Activated CD4-positive, alpha-beta T cell treated with anti-CD3 and anti-CD28 coated beads, Interleukin-2, amount 50 U/mL, for 1 hour (primary cell): ENCODE measurements around the gene TCAIM.
"Not testable (repeated sequence)": the region's sequence is repeated elsewhere in the genome, so short reads cannot be mapped to it uniquely, and the experiment has no call there.

Source experiments
- DNase-seq: peaks from one replicate; pipeline ENCODE4 v3.0.0-alpha.2; 2020

Gene TCAIM

GRCh38 chr3:44338010-44338827, at the start of gene TCAIM:
Gene TCAIM, plus strand, starts transcription at chr3:44338766. Its CDS starts 16,017 bp downstream, at chr3:44354783.
- peak; percentile 99 for DNase-seq

- no peak for DNase-seq
Observed at GRCh38 chr3:44289882-44290462, 48.6 kb upstream of the TCAIM start.

DNA sequence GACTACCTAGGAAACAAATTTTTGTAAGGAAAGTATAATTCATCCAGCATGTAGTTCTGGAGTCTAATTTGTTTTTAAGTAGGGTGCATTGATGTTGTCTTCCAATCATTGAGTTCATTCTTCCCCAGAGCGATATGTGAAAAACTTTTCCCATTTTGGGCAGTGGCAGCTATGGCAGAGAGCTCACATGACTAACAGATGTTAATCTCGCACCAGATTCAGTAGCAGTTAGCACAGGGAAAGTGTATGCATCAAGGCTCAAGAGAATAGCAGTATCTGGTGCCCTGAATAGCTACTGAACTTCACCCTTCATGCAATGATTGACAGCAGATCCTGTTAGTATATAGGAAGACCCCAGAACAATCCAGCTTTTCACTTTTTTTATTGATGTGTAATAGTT, 46.3 kb upstream of the TCAIM start:
- DNase-seq, result no peak

DNA sequence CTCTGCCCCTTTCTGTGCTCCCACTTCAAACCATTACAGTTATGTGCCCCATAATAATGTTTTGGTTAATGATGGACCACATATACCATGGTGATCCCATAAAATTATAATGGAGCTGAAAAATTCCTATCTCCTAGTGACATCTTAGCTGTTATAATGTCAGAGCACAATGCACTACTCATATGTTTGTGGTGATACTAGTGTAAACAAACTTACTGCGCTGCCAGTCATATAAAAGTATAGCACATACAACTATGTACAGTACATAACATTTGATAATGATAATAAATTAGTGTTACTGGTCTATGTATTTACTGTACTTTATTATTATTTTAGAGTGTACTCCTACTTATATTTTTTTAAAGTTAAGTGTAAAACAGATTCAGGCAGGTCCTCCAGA, 45.6 kb upstream of the TCAIM start:
- DNase-seq, result no peak

DNA sequence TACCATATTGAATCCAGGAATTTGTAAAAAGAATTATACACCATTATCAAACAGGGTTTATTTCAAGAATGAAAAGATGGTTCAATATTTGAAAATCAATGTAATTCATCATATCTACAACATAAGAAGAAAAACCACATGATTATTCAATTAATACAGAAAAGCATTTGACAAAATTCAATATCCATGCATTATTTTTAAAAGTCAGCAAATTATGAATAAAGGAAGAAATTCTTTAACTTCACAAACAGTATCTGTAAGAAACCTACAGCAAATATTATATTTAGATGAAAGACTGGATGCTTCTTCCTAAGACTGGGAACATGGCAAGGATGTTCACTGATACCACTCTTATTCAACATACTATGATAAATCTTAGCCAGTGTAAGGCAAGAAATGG, 41.3 kb upstream of the TCAIM start:
- DNase-seq, result no peak

DNA sequence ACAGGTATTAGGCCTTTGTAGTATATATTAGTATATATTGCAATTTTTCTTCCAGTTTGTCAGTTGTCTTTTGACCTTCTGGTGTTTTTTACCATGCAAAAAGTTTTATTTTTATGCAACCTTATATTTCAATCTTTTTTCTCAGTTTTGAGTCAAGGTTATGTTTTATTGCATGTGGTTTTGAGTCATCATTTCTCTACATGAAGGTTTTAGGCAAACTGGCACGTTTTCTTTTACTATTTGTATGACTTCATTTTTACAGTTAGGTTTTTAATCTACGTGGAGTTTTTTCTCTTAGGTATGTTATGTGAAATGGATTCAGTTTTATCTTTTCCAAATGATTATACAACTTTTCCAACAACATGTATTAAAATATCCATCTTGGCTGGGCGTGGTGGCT, 36.8 kb upstream of the TCAIM start:
- no peak for DNase-seq

- no peak for DNase-seq
Observed at GRCh38 chr3:44309500-44309899, 29.1 kb upstream of the TCAIM start.

- no peak for DNase-seq
Observed at GRCh38 chr3:44318891-44319311, 19.7 kb upstream of the TCAIM start.

- no peak for DNase-seq
Observed at GRCh38 chr3:44321335-44321734, 17.2 kb upstream of the TCAIM start.

GRCh38 chr3:44323341-44323955, 15.1 kb upstream of the TCAIM start:
- DNase-seq, result peak; percentile 55

- no peak for DNase-seq
Observed at GRCh38 chr3:44324584-44324983, 14.0 kb upstream of the TCAIM start.

DNA sequence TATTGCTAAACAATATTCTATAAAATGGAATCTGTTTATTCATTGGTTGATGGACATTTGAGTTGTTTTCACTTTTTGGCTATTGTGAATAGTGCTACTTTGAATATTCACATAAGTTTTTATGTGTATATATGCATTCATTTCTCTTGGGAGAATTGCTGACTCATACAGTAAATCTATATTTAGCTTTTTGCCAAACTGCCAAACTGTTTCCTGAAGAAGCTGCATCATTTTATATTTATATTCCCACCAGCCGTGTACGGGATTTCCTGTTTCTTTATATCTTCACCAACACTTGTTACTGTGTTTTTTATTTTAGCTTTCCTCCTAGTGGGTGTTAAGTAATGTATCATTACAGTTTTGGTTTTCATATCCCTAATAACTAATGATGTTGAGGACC, 12.5 kb upstream of the TCAIM start:
- DNase-seq, result no peak

GRCh38 chr3:44326515-44326914, 12.1 kb upstream of the TCAIM start:
- no peak for DNase-seq

- no peak for DNase-seq
Observed at GRCh38 chr3:44329946-44330345, 8.6 kb upstream of the TCAIM start.

GRCh38 chr3:44330444-44330843, 8.1 kb upstream of the TCAIM start:
- DNase-seq, result no peak

DNA sequence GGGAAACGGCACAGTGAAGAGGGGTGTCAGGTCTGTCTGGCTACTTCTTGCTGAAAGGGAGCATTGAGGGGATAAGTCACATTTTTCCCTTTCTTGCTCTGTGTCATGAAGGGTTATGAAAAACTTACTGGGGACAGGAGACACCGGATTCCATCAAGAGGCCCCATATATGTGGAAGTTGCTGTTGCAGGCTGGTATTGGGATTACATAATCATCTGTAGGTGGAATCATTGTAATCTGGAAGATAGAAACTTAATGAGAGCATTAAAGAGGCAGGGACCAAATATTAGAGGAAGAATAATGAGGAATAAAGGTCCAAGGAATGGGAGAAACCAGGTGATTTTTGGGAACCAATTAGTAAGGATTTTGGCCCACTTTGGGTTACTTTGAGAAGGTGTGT, 4.2 kb upstream of the TCAIM start:
- DNase-seq, result no peak

DNA sequence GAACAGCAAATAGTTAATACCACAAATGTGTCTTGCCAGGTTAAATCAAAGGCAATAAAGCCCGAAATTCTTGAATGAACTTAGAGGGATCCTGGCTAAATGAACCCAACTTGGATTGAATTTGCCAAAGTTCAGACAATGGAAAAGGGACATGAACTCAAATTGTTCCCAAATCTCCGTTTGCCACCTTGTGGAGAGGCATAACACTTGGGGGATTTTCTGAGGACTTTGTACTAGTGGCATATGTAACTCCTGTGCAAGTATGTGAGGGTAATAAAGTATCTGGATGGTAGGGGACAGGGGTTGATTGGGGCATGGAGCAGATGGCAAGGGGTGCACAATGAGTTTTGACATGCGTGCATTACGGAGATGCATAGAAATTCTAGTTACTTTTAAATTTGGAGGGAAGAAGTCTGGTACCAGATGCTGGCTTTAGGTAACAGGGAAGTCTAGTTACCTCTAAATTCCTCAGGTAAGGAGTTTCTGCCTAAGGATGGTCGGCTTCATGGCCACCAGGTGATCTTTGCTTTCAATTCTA, 1.2 kb upstream of the TCAIM start:
- no peak for DNase-seq

- no peak for DNase-seq
Observed at GRCh38 chr3:44338828-44339127, 212 bp downstream of the TCAIM start.

- DNase-seq, result no peak
Observed at GRCh38 chr3:44339181-44340057, 853 bp downstream of the TCAIM start.

DNA sequence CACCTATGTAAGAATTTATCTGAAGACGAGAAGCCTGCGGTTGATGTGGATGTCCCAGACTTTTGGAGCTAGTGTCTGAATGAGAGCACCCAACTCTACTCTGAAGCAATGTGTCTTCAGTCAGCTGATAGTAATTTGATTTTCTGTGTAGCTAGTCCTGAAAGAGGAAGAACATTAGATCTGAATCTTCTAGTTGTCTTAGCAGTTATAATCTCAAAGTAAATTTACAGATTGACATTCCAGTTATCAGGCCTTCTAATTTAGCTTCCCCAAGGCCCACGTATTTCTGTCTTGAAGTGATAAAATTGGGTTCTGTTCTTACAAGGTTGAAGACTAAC, 1.5 kb downstream of the TCAIM start:
- DNase-seq, result no peak

DNA sequence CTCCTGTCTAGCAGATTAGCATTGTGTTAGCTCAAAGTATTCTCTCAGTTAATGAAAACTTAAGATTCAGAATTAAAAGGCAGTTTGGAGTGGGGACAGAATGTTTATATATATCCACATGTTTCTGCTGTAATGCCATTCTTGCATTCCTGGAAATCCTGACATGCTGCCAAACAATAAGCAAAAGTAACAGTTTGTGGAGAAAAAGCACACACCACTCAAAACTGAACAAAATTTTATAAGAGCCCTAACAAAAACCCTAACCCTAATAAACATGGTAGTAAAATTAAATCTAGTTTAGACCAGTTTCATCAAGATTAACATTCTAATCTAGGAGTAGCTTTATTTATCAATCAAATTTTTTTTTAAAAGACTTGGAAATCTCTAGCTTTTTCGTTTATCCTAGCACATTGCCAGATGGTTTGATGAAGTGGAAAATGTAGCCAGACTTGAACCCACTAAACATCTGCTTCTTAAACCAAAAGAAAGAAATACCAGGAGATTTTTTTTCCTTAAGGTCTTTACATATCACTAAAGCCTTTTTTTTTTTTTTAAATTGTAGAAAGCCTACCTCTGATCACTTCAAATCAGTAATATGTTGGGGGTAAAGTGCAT, 3.7 kb downstream of the TCAIM start:
- no peak for DNase-seq

DNA sequence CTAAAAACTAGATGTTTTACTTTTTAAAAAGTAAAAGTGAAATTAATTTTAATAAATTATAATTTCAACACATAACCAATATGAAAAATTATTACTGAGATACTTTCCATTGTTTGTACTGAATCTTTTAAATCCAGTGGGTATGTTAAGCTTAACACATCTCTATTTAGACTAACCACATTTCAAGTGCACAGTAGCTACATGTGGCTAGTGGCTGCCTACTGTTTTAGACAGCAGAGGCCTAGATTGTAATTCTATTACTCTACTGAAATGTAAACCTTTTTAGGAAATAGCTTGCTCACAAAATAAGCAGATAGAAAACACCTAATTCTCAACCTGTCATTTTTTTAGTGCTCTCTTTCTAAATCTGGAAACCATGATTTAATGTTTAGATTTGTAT, 4.9 kb downstream of the TCAIM start:
- no peak for DNase-seq

DNA sequence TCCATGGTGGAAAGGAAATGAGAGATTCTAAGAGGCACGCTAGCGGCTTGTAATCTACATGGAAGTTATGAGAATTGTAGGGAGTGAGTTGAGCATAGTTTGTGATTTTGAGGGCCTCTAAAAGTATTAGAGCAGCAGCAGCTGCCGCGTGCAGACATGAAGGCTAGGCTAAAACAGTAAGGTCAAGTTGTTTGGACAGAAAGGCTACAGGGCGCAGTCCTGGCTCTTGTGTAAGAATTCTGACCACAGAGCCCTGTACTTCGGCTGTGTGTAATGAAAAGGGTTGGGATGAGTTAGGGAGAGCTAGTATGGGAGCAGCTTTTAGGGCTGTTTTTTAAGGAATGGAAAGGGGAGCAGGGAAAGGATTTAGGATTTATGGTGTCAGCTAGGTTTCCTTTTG, 8.0 kb downstream of the TCAIM start:
- DNase-seq, result not testable (repeated sequence)
